ENCODE data around the gene PATL1.
"Not testable (repeated sequence)": the region's sequence is repeated elsewhere in the genome, so short reads cannot be mapped to it uniquely, and the experiment has no call there.

- TF ChIP-seq, protein P1, sequence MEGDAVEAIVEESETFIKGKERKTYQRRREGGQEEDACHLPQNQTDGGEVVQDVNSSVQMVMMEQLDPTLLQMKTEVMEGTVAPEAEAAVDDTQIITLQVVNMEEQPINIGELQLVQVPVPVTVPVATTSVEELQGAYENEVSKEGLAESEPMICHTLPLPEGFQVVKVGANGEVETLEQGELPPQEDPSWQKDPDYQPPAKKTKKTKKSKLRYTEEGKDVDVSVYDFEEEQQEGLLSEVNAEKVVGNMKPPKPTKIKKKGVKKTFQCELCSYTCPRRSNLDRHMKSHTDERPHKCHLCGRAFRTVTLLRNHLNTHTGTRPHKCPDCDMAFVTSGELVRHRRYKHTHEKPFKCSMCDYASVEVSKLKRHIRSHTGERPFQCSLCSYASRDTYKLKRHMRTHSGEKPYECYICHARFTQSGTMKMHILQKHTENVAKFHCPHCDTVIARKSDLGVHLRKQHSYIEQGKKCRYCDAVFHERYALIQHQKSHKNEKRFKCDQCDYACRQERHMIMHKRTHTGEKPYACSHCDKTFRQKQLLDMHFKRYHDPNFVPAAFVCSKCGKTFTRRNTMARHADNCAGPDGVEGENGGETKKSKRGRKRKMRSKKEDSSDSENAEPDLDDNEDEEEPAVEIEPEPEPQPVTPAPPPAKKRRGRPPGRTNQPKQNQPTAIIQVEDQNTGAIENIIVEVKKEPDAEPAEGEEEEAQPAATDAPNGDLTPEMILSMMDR (IDR thresholded peaks at IDR 0.05): not testable (repeated sequence)
- not testable (repeated sequence) for TF ChIP-seq POLR2A (IDR thresholded peaks at IDR 0.05)
Measured at GRCh38 chr11:59626969-59627368, 41.9 kb downstream of the PATL1 start.
